GM12874 (cell line): ENCODE data around the gene FLNC.

ENCODE experiments used
- CTCF ChIP-seq: IDR thresholded peaks from 2 replicates; pipeline ENCODE4 v1.5.1; 2011; ENCODE audit warnings: low read depth, mild to moderate bottlenecking, control low read depth, low read length, moderate library complexity; ENCODE audit not compliant: insufficient read depth

FLNC gene

DNA sequence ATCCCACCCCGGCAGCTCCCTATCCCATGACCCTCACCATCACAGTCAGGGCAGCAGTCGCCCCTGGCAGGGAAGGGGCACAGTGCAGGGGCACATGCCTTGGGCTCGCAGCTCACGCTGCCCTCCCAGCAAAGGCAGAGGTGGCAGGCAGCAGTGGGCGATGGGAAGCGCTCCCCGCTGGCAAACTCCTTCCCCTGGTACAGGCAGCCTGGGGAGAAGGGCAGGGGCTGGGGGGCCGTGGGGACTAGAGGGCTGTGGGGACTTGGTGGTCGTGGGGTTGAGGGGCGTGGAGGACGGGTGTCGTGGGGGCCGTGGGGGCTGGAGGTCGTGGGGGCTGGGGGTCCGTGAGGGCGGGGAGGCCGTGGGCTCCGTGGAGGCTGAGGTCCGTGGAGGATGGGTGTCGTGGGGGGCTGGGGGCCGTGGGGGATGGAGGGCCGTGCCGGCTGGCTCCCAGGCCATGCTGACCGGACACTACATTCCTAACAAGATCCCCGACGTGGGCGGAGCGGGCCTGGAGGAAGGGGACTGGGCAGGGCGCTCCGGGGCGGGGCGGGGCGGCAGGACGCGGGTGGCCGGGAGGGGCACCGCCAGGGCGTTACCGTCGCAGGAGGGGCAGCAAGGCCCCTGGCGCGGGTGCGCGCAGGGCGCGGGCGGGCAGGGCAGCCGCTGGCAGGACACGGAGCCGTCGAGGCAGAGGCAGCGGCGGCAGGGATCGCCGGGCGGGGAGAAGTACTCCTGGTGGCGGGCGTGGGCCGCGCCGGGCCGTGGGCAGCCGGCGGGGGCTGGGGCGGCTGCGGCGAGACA is 60.3 kb downstream of the FLNC start:
- TF ChIP-seq CTCF, result no peak

DNA sequence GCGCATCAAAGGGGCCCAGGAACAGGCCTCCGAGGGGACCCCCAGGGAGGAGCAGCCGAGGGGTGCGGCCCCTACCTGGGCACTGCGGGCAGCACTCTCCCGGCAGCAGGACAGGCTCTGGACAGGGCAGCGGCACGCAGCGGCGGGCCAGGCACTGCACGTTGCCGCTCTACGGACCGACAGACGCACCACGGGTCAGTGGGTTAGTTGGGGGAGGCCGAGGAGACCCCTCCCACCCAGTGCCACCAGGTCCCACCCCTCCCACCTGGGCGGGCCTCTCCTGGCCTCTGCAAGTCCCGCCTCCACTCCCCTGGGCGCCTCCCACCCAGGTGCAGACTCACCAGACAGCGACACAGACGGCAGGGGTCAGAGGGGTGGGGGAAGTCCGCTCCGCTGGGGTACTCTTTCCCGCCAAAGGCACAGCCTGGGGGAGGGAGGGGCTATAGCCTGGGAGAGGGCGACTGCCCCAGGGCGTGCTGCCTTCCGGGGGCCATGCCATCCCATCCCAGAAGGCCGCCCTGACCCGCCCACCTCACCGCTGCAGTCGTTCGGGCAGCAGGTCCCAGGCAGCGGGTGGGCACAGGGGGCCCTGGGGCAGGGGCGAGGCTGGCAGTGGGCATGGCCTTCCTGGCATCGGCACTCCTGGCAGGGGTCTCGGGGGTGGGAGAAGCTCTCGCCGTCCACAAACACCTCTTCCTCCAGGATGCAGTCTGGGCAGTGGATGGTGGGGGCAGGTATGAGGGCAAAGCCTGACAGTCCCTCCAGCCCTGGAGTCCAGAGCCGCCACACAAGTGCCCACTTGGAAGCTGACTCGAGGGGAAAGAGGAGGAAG is 61.1 kb downstream of the FLNC start:
- TF ChIP-seq CTCF, result no peak

DNA sequence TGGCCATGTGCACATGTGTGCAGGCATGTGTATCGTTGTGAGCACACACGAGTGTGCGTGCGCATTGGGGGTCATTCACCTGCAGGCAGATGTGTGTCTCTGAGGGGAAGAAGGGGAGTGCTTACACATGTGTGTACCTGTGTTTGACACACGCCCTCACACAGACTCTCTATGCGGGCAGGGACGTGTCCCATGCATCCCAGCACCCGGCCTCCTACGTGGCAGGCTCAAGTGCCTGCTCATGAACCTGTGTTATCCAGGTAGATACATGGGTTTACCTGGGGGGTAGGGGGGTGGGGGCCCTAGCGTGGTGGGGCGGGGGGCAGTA is 61.7 kb downstream of the FLNC start:
- TF ChIP-seq CTCF, result no peak

GRCh38 chr7:128892521-128893250 is 62.5 kb downstream of the FLNC start:
- TF ChIP-seq CTCF, result no peak

- no peak for TF ChIP-seq CTCF
These were observed 63.3 kb downstream of the FLNC start for GRCh38 chr7:128893251-128894100.

DNA sequence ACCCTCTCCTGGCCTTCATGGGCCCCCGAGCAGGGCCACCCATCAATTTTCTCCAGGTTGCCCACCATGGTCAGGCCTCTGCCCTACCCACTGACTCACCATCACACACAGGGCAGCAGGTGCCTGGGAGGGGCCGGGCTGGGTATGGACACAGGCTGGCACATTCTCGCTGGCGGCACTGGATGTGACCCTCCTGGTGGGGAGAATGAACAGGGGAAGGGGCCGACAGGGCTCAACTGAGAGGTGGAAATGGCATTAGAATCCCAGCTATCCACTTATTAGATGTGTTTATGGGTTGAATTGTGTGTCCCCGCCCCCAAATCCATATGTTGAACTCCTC is 63.9 kb downstream of the FLNC start:
- no peak for TF ChIP-seq CTCF
